ENCODE results near the gene HOXB3.

Gene HOXB3

GRCh38 chr17:48625495-48626244, 35.6 kb upstream of the HOXB3 start:
- peak in 1 of 2 donors; percentile 49 for DNase-seq (ENCODE audit: low read depth in 2 of 2)

DNA sequence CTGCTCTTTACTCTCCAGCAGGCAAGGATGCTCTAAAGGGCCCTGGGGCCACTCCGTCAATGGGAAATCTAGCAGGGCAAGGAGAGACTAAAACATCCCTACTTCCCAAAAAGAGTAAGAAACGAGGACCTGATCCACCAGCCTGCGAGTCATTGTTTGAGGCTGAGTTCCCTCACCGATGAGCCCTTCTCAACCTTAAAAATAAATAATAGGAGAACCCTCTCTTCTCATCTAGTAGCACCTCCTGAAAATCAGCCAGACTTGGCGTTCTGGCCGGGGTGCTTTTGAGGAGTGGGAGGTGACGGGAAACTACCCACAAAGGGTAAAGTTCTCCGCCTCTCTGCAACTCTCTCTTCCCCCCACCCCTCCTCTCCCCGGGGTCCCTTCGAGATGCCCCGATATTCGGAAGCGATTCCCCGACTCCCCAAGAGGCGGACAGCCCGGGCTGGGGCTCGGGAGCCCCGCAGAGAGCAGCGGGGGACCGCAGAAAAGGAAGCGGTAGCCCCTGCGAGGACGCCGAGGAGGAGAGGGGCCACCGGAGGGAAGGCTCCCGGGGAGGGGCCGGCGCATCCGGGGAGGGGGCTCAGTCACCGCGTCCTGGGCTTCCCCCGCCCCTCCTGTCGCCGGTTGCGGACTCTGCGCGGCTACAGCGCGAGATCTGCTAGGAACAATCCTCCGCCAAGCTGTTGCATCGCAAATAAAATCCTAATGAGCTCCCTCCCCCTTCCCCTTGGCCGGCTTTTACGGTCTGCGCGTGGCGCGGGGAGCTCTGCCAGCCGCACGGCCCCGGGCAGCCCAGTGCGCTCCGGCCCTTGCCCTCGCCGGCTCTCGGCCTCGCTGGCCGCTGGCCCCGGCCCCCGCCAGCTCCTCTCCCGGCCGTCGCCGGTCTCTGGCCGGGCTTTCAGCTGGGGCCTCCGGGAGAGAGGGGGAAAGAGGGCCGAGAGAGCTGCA, 34.8 kb upstream of the HOXB3 start:
- no peak for DNase-seq (ENCODE audit: low read depth in 2 of 2)

- DNase-seq (ENCODE audit: low read depth in 2 of 2): no peak
These were observed 34.1 kb upstream of the HOXB3 start for GRCh38 chr17:48624118-48624517.

GRCh38 chr17:48623583-48623982, 33.5 kb upstream of the HOXB3 start:
- DNase-seq (ENCODE audit: low read depth in 2 of 2): no peak

DNA sequence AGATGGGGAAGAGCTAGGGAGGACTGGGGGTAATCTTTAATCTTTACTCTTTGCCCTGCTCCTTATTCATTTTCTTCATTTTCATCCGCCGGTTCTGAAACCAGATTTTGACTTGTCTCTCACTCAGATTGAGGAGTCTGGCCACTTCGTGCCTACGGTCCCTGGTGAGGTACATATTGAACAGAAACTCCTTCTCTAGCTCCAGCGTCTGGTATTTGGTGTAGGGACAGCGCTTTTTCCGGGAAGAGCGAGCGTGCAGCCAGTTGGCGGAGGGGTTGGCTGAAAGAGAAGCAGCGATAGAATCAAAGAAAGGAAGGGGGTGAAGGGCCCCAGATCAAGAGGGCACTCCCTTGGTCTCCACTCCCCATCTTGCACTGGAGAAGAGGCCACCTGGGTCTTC, 32.8 kb upstream of the HOXB3 start:
- DNase-seq (ENCODE audit: low read depth in 2 of 2): no peak

DNA sequence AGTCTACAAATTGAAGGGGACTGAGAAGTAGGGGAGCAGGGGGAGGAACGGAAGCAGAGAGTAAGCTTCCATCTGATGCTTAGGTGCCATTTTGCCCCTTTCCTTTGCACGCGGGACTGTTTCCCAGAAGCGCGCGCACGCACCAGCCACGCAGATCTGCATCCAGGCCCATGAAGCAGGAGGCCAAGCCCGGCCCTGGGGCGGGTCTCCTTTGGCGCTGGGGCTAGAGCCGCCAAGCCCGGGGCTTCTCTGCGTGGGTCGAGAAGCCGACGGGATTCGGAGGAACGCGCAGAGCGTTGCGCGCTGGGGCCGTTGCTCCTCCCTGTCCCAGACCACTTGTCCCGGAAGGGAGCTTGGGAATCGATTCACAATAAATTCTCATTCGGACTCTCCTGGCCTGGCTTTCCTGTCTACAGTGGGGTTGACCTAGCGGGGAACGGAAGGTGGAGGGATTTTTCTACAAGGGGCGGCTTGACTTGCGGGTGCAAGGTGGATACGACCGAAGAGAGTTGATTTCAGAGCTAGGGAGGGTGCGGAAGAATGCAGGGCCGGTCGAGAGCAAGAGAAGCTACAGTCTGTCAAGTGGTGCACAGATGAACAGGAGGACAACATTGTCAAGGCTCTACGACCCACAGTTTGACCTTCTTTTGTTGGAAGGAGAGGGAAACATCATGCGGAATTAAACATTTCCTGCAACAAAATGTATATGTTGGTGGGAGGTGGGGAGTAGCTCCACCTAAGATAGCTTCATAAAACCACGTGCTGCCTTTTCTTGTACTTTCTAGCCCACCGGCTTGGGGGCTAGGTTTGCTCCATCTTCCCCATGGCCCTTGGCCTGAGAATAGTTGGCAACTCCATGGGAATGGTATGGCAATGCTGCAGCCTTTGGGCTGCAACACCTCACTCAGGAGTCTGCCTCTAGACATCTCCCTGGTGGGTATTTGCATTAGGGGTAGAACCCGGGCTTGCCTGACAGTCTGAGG, 31.7 kb upstream of the HOXB3 start:
- DNase-seq (ENCODE audit: low read depth in 2 of 2): no peak

DNA sequence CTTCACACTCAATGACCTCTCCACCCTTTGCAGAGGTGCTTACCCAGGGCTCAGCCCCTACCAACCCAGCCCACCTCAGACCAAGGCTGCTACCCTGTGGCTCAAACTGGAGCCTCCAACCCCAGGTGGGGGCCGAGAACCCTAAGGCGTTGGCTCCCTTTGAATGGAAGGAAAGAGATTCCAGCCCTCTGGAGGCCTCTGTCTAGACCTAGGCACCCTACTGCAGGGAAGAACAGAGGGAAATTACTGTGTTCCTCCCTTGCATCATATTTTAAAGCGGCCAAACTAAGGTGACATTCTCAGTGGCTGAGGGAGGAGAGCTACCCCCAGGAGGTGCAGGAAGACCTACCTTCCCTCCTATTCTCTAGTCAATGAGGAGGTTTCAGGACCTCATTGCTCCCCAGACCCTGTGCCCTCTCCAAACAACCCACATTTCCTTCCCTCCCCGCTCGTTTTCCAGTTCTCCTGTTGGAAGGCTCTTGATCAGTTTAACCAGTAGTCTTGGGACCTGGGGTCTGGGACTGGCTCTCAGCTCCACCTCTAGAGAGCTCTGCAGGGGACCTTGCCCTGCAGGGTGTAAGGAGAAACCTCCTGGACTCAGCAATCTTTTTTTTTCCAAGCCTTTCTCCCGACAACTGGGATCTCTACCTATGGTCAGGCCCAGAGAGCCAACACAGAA, 30.6 kb upstream of the HOXB3 start:
- DNase-seq (ENCODE audit: low read depth in 2 of 2): no peak

- no peak for DNase-seq (ENCODE audit: low read depth in 2 of 2)
These were observed 29.9 kb upstream of the HOXB3 start for GRCh38 chr17:48619826-48620449.

GRCh38 chr17:48618256-48618896, 28.3 kb upstream of the HOXB3 start:
- peak; percentile 80 to 83 for DNase-seq (ENCODE audit: low read depth in 2 of 2)

DNA sequence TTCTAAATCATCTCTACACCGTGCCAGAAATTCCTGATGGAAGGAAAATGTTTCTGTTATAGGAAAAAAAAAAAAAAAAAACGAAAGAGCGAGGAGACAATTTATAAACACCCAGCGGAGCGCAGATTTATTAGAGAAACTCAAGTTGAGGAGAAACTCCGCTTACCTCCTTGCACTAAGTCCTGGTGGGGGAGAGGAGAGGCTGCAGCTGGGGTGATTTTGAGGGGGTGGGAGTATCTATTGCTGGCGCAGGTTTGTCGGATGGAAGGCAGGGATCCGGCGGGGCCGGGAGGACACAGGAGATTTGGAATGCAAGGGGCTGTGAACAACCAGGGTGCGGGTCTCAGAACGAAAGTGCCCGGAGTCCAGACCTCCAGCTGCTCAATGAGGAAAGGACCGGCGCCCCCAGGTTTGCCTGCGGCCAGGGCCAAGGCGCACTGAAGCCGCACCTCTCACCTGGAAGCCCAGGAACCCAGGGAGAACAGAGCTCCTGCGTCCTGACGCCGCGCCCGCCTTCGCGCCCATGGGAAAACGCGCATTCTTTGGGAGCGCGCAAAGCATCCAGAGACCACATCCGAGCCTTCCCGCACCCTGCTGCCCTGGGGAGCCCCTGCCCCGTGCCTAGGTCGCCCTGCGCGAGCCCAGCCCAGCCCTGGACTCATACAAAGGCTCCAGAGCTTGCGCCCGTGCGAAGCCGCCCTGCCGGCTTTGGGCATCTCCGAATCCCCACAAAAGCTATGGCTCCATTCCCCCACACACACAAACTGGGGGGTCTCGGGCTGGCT, 27.6 kb upstream of the HOXB3 start:
- DNase-seq (ENCODE audit: low read depth in 2 of 2): no peak

DNA sequence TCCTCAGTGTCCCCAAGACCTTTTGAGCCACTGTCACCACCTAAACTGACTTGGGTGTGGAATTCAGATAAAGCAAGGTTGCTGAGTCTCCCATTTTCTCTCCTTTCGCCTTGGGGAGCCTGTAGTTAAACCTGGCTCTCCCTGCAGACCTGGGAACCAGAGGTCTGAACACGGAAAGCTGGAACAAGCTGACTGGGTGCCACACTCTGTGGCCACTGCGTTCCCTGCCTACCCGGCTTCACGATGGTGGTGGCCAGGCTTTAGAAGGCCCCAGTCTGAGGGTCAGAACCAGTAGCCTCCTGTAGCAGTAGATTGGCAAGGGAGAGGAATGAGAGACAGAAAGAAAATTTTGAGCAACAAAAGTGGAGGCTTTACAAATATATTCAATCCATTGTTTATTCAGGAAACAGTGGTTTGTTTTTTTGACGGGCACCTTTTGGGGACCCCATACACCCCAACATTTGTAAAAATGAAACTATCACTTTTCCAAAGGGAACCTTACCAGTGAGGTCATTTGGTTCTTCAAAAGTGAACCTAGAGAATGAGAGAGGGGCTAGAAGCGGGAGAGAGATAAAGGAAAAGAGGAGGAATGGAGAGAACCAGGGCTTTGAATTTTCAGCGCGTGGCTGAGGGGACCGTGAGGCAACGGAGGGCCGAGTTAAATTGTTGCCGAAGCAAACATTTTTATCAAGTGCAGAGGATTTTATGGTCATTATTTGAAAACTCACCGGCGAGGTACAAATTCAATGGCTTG, 26.9 kb upstream of the HOXB3 start:
- DNase-seq (ENCODE audit: low read depth in 2 of 2): no peak

GRCh38 chr17:48615963-48616716, 26.1 kb upstream of the HOXB3 start:
- no peak for DNase-seq (ENCODE audit: low read depth in 2 of 2)

- DNase-seq (ENCODE audit: low read depth in 2 of 2): no peak
These were observed 25.3 kb upstream of the HOXB3 start, which contains the start of gene HOXB8 for GRCh38 chr17:48615047-48615962. Gene HOXB8 (minus strand): TSS chr17:48615292. CDS start chr17:48614704, 588 bp downstream.

- no peak for DNase-seq (ENCODE audit: low read depth in 2 of 2)
These were observed 24.0 kb upstream of the HOXB3 start for GRCh38 chr17:48613862-48614694.

DNA sequence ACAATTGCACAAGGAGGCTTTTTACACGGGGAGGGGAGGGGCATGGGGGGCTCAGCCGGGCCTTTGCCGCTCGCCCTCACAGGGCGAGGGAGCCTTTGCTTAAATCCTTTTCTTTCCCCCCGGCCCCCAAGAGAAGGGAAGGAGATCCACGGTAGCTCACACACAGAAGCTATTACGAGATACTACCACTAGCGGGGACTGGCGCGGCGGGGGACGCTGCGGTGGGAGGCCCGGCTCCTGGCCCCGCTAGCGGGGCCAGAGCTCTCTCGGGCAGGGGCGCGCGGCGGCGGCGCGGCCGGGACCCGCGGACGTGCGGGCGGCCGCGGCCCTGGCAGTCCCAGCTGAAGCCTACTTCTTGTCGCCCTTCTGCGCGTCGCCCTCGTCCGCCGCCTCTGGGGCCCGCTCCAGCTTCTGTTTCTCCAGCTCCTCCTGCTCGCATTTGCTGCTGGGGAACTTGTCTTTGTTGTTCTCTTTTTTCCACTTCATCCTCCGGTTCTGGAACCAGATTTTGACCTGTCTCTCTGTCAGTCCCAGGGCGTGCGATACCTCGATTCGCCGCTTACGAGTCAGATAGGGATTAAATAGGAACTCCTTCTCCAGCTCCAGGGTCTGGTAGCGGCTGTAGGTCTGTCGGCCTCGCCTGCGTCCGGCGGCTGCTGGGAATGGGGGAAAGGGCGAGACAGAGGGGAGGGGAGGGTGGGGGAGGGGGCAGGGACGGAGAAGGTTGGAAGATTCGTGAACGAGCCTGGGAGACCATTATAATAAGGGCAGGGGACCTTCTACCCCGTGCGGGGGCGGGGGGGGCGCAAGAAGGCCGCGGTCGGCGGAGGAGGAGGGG, 23.0 kb upstream of the HOXB3 start:
- no peak for DNase-seq (ENCODE audit: low read depth in 2 of 2)
